ENCODE results near the gene KLHDC3.
A peak's percentile ranks its signal among the peaks of the same experiment; 100 is the strongest.
"Not testable (repeated sequence)": the region's sequence is repeated elsewhere in the genome, so short reads cannot be mapped to it uniquely, and the experiment has no call there.

The KLHDC3 gene

GRCh38 chr6:42988486-42989020 is 25.5 kb upstream of the KLHDC3 start:
- DNase-seq (ENCODE audit: low read depth) = no peak

DNA sequence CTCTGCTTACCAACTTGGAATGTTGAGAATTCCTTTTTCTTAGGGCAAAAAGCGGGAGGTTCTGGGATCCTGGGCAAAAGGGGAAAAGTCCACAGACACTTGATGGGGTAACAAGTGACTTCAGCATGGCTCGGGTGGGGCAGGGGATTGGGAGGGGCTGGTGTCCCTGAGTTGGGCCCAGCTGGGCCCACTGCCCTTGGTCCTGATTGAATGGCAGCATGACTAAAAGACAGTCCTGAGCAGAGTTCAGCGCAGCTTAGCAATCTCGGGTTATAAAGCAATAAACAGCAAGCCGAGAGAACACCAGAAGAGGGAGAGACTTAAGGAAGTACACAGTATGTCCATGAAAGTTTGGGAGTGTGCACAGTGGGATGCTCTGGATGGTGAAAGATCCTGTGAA is 24.1 kb upstream of the KLHDC3 start:
- DNase-seq (ENCODE audit: low read depth) = no peak

DNA sequence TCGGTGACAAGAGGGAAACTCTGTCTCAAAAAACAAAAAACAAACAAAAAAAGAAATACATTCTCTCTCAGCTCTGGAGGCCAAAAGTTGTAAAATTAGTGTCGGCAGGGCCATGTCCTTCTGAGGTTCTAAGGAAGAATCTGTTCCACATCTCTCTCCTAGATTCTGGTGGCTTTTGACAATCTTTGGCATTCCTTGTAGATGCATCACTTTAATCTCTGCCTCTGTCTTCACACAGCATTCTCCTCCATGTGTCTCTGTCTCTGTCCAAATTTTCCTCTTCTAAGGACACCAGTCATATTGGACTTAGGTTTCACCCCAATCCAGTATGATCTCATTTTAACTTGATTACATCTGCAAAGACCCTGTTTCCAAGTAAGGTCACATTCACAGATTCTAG is 20.6 kb upstream of the KLHDC3 start:
- DNase-seq (ENCODE audit: low read depth) = no peak

DNA sequence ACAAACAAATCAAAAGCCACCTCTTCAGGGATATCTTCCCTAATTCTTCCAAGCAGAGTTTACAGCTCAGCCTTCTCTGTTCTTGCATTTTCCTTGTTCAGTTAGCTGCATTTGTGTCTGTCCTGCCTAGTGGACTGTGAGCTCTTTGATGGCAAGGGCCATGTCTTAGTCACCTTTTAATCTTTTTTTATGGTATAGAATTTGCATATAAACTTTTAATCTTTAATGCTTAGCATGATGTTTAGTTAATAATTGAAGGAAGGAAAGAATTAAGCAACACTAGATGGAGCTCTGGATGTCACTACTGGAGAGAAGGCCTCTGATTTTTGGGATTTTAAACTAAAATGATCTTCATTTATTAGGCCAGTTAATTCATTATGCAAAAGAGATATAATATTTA is 17.5 kb upstream of the KLHDC3 start:
- DNase-seq (ENCODE audit: low read depth) = no peak

DNA sequence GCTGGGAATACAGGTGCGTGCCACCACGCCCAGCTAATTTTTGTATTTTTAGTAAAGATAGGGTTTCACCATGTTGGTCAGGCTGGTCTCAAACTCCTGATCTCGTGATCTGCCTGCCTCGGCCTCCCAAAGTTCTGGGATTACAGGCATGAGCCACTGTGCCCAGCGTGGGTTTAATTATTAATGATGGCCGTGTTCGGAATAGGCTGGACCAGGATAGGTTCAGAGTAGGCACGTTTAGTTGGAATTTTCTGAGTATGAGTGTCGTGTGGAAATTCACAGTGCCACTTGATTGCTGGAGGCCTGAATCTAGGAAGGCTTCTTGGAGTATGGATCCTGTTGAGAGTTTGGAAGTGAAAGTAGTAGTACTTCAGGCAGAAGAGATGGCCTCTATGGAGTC is 15.8 kb upstream of the KLHDC3 start:
- not testable (repeated sequence) for DNase-seq (ENCODE audit: low read depth)

DNA sequence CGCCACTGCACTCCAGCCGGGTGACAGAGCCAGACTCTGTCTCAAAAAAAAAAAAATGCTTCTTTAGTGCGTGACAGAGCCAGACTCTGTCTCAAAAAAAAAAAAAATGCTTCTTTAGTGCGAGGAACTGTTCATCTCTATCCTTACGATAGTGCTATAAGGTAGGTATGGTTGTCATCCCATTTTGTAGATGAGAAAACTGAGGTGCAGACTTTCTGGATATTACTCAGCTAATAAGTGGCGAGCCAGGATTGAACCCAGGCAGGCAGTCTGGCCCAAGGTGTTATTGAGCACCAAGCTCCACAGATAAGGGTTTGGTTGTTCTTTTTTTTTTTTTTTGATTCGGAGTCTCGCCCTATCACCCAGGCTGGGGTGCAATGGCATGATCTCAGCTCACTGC is 12.2 kb upstream of the KLHDC3 start:
- DNase-seq (ENCODE audit: low read depth) = no peak

GRCh38 chr6:43005844-43006243 is 8.2 kb upstream of the KLHDC3 start:
- DNase-seq (ENCODE audit: low read depth) = no peak

- no peak for DNase-seq (ENCODE audit: low read depth)
Observed at GRCh38 chr6:43006251-43006650, 7.8 kb upstream of the KLHDC3 start.

DNA sequence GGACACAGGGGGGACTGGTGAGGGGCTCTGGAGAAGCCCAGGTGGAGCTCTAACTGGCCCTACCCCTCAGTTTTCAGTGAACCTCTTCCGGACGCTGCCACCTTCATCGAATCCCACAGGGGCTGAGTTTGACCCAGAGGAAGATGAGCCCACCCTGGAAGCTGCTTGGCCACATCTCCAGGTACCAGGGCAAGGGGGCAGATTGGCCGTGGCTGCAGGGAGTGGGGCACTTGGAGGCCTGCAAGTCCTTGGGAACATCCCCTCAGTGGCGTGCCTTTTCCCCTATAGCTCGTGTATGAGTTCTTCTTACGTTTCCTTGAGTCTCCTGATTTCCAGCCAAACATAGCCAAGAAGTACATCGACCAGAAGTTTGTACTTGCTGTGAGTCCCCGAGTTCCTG is 6.9 kb upstream of the KLHDC3 start:
- no peak for DNase-seq (ENCODE audit: low read depth)

GRCh38 chr6:43009124-43009523 is 4.9 kb upstream of the KLHDC3 start:
- no peak for DNase-seq (ENCODE audit: low read depth)

DNA sequence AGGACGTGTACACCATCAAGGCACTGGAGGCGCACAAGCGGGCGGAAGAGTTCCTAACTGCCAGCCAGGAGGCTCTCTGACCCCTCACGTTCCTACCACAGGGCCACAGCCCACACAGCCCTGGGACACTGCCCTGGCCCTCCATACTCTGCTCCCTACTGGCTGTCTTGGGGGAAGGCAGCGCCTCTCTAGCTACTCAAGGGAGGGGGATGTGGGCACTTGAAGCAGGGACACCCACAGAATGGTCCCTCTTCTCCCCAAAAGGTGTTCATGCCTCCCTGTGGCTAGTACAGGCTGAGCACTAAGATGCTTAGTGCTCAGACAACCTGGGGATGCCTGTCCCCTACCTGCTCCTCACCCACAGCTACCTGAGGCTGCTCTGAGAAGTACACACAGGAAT is 2.8 kb upstream of the KLHDC3 start:
- no peak for DNase-seq (ENCODE audit: low read depth)

GRCh38 chr6:43012364-43012763 is 1.7 kb upstream of the KLHDC3 start:
- no peak for DNase-seq (ENCODE audit: low read depth)

DNA sequence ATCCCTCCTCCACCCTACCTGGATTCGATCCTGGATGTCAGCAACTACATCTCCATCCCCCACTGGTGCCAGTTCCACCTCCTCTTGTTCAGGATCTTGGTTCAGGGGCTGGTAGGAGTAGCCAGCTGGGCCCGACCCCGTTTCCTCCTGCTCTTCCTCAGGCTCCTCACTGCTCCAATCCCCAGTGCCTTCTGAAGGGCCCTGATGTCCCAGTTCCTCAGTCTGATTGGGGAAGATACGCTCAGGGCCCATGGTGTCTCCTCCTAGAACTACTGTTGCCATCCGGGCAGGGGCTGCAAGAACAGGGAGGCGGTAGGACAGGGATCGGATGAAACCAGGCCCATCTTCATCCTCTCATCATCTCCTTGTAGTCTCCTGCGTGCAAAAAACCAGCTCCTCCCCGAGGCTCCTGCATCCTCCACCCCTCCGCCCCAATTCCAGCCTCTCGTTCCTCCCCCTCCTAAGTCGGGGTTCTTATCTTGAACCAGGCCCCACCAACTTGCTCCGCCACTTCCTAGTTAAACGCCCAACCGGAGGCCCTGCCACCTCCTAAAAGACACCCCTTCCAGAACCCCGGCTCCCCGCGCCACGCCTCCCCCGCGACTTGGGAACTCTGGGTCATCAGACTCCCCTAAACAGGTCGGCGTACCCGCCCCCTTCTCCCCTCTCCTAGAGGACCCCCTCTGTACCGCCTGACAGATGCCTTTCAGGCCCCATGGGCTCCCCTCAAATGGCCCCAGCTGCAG is 779 bp upstream of the KLHDC3 start:
- DNase-seq (ENCODE audit: low read depth) = no peak

GRCh38 chr6:43014434-43014909 is 423 bp downstream of the KLHDC3 start:
- DNase-seq (ENCODE audit: low read depth) = no peak

DNA sequence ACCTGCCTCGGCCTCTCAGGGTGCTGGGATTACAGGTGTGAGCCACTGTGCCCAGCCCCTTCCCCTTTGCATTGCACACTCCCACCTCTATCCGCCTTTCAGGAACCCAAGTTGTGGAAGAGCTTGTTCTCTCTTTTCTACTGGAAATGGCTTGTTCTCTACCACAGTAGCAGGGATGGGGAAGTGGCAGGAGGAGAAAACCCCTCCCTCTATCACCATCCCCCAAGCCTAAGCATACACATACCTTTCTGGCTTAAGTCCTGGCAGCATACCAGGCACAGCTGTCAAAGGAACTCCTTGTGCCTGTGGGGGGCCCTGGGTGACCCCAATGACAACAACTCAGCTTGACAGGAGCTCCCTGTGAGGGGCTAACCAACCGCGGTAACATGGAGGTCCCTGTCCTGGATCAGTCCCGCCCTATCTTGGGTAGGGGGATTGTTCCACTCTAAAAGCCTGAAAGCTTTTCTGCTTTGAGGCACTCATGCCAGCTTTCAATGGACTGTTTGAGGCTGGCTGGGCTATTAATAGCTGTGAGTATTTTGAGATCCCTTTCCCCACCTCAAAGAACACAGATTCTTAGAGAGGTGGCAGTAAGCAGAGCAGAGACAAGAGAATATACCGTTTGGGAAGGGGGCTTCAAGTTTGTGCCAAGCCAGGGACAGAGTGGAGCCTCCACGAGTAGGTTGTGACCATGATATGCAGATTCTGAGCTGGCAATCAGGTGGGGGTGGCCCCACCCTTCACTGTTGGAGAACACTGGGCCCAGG is 2.3 kb downstream of the KLHDC3 start:
- no peak for DNase-seq (ENCODE audit: low read depth)

DNA sequence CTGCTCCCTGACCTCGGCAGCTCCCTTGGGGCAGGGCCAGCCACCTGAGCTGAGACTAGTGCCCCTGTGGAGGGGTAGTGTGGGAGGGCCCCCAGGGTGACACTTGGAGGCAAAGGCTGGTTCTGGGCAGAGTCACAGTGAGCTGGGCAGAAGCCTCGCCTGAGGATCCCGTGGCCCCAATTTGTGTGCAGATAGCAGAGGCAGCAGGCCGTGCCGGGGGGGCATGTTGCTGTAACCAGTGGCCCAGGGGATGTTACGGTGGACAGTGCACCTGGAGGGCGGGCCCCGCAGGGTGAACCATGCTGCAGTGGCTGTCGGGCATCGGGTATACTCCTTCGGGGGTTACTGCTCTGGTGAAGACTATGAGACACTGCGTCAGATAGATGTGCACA is 2.9 kb downstream of the KLHDC3 start:
- no peak for DNase-seq (ENCODE audit: low read depth)

DNA sequence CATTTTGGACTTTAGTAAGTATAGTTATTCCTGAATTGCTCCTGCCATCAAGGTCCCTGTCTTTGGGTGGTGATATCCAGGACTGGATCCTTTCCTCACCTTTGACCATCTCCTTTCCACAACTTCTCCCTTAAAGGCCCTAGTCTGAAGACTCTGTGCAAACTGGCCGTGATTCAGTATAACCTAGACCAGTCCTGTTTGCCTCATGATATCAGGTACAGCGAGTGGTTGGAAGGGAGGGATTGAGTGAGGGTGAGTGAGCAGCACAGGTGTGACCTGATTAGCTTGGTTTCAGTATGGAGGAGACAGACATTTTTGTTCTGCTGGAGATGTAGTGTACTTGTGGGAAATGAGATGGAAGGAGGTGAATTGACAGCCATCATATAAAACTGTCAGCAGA is 5.1 kb downstream of the KLHDC3 start:
- DNase-seq (ENCODE audit: low read depth) = no peak

DNA sequence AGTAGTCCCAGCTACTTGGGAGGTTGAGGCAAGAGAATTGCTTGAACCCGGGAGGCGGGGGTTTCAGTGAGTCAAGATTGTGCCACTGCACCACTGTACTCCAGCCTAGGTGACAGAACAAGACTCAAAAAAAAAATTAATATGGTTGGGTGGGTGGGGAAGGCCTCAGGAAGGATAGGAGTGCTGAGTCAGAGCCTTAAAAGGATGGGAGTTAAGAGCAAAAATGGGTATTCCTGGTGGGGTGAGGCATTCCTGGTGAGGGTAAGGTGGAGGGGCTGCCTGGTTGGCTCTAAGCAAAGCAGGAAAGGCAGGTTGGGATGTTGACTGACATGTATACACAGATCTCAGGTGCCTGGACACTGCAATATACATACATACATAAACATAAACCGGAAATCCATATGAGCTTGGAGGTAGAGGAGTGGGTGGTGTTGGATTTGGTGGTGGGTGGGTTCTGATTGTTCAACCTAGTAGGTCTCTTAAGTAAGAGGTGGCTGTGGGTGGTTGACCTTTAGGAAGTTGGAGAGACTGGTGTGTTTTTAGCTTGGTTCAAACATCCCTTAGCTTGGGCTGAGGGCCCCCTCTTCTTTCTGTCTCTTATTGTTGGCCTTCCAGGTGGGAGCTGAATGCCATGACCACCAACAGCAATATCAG is 6.1 kb downstream of the KLHDC3 start:
- DNase-seq (ENCODE audit: low read depth) = no peak

DNA sequence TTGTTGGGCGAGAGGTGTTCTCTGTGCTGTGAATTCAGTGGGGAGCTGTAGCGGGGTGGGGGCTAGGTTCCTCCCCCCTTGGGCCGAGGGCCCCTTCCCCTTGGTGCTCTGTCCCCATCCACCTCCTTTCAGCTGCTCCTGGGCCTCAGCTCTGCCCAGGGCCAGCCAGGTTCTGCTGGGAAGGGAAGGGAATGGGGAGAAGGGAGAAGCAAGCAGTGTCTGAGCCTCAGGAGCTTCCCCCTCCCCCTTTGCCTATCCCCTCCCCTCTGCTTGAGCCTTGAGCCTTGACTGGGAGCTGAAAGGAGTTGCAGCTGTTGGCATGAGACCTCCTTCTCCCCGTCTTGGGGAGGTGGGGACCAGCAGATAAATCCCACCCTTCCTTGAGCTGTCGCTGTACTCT is 6.8 kb downstream of the KLHDC3 start:
- no peak for DNase-seq (ENCODE audit: low read depth)

GRCh38 chr6:43021270-43022047 is 7.4 kb downstream of the KLHDC3 start, which contains the start of gene RRP36:
RRP36 (plus strand) TSS chr6:43021623; CDS start chr6:43021655, 32 bp downstream.
- DNase-seq (ENCODE audit: low read depth) = peak; percentile 73

GRCh38 chr6:43024436-43024835 is 10.4 kb downstream of the KLHDC3 start:
- DNase-seq (ENCODE audit: low read depth) = no peak

DNA sequence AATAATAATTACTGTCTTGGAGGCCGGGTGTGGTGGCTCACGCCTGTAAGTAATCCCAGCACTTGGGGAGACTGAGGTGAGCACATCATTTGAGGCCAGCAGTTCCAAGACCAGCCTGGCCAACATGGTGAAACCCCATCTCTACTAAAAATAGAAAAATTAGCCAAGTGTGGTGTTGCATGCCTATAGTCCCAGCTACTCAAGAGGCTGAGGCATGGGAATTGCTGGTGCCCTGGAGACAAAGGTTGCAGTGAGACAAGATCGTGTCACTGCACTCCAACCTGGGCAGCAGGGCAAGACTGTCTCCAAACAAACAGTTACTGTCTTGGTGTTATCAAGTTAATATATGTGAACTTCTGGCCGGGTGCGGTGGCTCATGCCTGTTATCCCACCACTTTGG is 12.3 kb downstream of the KLHDC3 start:
- DNase-seq (ENCODE audit: low read depth) = no peak
